Mesendoderm (in vitro differentiated cells): ENCODE measurements around the gene ZNF581.
A peak's percentile ranks its signal among the peaks of the same experiment; 100 is the strongest.

ENCODE experiments used
- DNase-seq: peaks from one replicate; pipeline ENCODE4 v3.0.0; 2013
- H2AK5ac ChIP-seq: 2 replicates; pipeline ENCODE4 v1.6.1; 2013; ENCODE audit warnings: low read length, inconsistent platforms
- H2BK120ac ChIP-seq: 2 replicates; pipeline ENCODE4 v1.6.1; 2013; ENCODE audit warnings: low read depth, mild to moderate bottlenecking, low read length, moderate library complexity, mixed read lengths
- H2BK15ac ChIP-seq: replicated peaks from 2 replicates; pipeline ENCODE4 v1.6.1; 2013; ENCODE audit warnings: low read depth, mild to moderate bottlenecking, moderate library complexity
- H2BK5ac ChIP-seq: 2 replicates; pipeline ENCODE4 v1.6.1; 2013; ENCODE audit warnings: low read length, inconsistent platforms
- H3K18ac ChIP-seq: 2 replicates; pipeline ENCODE4 v1.6.1; 2013; ENCODE audit warnings: mild to moderate bottlenecking, low read length, mixed read lengths
- H3K23ac ChIP-seq: one replicate; pipeline ENCODE4 v1.6.1; 2013; ENCODE audit warnings: low read length
- H3K27ac ChIP-seq: 2 replicates; pipeline ENCODE4 v1.5.1; 2013; ENCODE audit warnings: low read depth, mild to moderate bottlenecking, inconsistent platforms, low read length, moderate library complexity
- H3K27me3 ChIP-seq: 2 replicates; pipeline ENCODE4 v1.6.1; 2013; ENCODE audit warnings: low read length, control low read depth, mild to moderate bottlenecking, inconsistent platforms; ENCODE audit not compliant: insufficient read depth, poor library complexity
- H3K36me3 ChIP-seq: 2 replicates; pipeline ENCODE4 v1.6.1; 2013; ENCODE audit warnings: low read length, inconsistent platforms; ENCODE audit not compliant: control insufficient read depth, insufficient read depth
- H3K4ac ChIP-seq: one replicate; pipeline ENCODE4 v1.6.1; 2013; ENCODE audit warnings: low read depth, mild to moderate bottlenecking, low read length, moderate library complexity
- H3K4me1 ChIP-seq: 2 replicates; pipeline ENCODE4 v1.6.1; 2013; ENCODE audit warnings: low read depth, low read length, inconsistent platforms; ENCODE audit not compliant: control insufficient read depth
- H3K4me2 ChIP-seq: 2 replicates; pipeline ENCODE4 v1.6.1; 2013; ENCODE audit warnings: low read length
- H3K4me3 ChIP-seq: 2 replicates; pipeline ENCODE4 v1.5.1; 2013; ENCODE audit warnings: mild to moderate bottlenecking, low read length
- H3K56ac ChIP-seq: one replicate; pipeline ENCODE4 v1.6.1; 2013; ENCODE audit warnings: low read length
- H3K79me1 ChIP-seq: 2 replicates; pipeline ENCODE4 v1.6.1; 2013; ENCODE audit warnings: low read length, inconsistent platforms
- H3K79me2 ChIP-seq: 2 replicates; pipeline ENCODE4 v1.6.1; 2013; ENCODE audit warnings: mild to moderate bottlenecking, low read length; ENCODE audit not compliant: control insufficient read depth, insufficient read depth
- H3K9ac ChIP-seq: 2 replicates; pipeline ENCODE4 v1.6.1; 2013; ENCODE audit warnings: low read length, inconsistent platforms
- H4K5ac ChIP-seq: one replicate; pipeline ENCODE4 v1.6.1; 2013; ENCODE audit warnings: low read length
- H4K8ac ChIP-seq: one replicate; pipeline ENCODE4 v1.6.1; 2013; ENCODE audit warnings: low read depth, mild to moderate bottlenecking, control low read depth, low read length, moderate library complexity
- whole genome bisulfite sequencing: extraction: QIAGEN DNeasy Blood & Tissue Kit; methylation state at CpG from one replicate; pipeline ENCODE4 v1.1.7; 2013; ENCODE audit warnings: low lambda C conversion rate, missing lambda C conversion rate; ENCODE audit not compliant: insufficient coverage; ENCODE audit errors: extremely low coverage; 5-methylcytosine and 5-hydroxymethylcytosine counted together

The ZNF581 gene

DNA sequence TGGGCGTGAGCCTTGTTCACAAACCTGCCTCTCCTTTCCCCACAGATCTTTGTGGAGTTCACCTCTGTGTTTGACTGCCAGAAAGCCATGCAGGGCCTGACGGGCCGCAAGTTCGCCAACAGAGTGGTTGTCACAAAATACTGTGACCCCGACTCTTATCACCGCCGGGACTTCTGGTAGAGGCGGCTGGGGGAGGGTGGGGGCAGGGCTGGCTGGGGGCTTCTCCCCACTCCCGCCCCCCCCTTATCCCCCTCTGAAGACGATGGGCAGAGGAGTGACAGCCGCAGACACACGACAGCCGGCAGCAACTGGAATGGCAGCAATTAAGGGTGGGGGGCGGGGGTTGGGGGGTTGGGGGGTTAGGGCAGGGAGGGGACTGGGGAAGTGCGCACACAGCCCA lies 30.4 kb downstream of the ZNF581 start:
- WGBS, result no CpG with 5 or more reads among the region's 15 CpGs
- Histone ChIP-seq H3K4me3 (no peak overlapping the region), H4K5ac (no peak overlapping the region), H3K79me1 (peaks cover 21% of the 10 kb centered on the region), H2BK5ac (no peak overlapping the region), H2AK5ac (no peak overlapping the region), H3K4ac (no peak overlapping the region), H3K9ac (no peak overlapping the region), H3K56ac (peak overlapping the region; percentile 17), H3K4me2 (no peak overlapping the region), H3K27me3 (no peaks in the 10 kb centered on the region), H3K23ac (no peak overlapping the region), H3K36me3 (peaks cover 8% of the 10 kb centered on the region), H4K8ac (no peak overlapping the region), H3K4me1 (peaks cover 2% of the 10 kb centered on the region), H2BK15ac (no peak overlapping the region), H3K79me2 (peaks cover 54% of the 10 kb centered on the region), H3K18ac (no peak overlapping the region), H2BK120ac (no peak overlapping the region), H3K27ac (no peak overlapping the region)
- DNase-seq, result no peak

DNA sequence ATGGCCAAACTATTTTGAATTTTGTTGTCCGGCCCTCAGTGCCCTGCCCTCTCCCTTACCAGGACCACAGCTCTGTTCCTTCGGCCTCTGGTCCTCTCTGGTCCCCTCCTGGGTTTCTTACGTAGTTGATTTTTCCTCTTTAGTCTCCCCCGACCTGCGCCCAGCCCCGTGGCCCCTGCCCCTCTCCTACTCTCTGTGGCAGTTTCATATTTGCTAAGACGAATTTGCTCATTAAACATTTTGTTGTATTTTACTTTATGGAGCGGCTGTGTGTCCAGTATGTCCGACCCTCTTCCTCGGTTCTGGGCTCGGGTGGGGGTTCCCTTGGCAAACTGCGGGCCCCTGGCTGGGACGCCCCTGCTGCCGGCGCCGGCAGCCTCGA lies 31.0 kb downstream of the ZNF581 start:
- no peak overlapping the region for H3K27ac ChIP-seq

GRCh38 chr19:55674841-55675660 lies 31.6 kb downstream of the ZNF581 start, which contains the start of gene EPN1:
TSS of gene EPN1 (plus strand) at chr19:55675226. CDS start at chr19:55678628, 3,402 bp downstream.
- peak within 1 kb of the TSS; percentile 35 for H3K18ac ChIP-seq
- peaks cover 50% of the 10 kb centered on the region for H3K79me2 ChIP-seq
- no CpG with 5 or more reads among the region's 101 CpGs for WGBS
- H2AK5ac ChIP-seq, result no peak within 1 kb of the TSS
- peak; percentile 98 for DNase-seq
- H2BK5ac ChIP-seq, result no peak within 1 kb of the TSS
- no peak within 1 kb of the TSS for H2BK120ac ChIP-seq
- no peak within 1 kb of the TSS for H2BK15ac ChIP-seq
- peaks cover 23% of the 10 kb centered on the region for H3K79me1 ChIP-seq
- H3K56ac ChIP-seq, result peak within 1 kb of the TSS; percentile 97
- peak within 1 kb of the TSS; percentile 95 for H3K4me2 ChIP-seq
- H3K36me3 ChIP-seq, result peaks cover 5% of the 10 kb centered on the region
- H3K4me1 ChIP-seq, result peaks cover 2% of the 10 kb centered on the region
- no peak within 1 kb of the TSS for H3K23ac ChIP-seq
- H3K4me3 ChIP-seq, result peak within 1 kb of the TSS; percentile 82
- no peak within 1 kb of the TSS for H4K8ac ChIP-seq
- H3K9ac ChIP-seq, result peak within 1 kb of the TSS; percentile 89
- H3K4ac ChIP-seq, result no peak within 1 kb of the TSS
- H3K27me3 ChIP-seq, result no peaks in the 10 kb centered on the region
- no peak within 1 kb of the TSS for H4K5ac ChIP-seq
- H3K27ac ChIP-seq, result peak within 1 kb of the TSS; percentile 29

More for the DNA sequence above, 31.0 kb downstream of the ZNF581 start:
- H2BK120ac ChIP-seq, result no peak overlapping the region
- no peak overlapping the region for H3K4ac ChIP-seq
- H3K79me2 ChIP-seq, result peaks cover 51% of the 10 kb centered on the region
- H2BK15ac ChIP-seq, result no peak overlapping the region
- peaks cover 2% of the 10 kb centered on the region for H3K4me1 ChIP-seq
- no peak overlapping the region for H3K18ac ChIP-seq
- H4K5ac ChIP-seq, result no peak overlapping the region
- peaks cover 6% of the 10 kb centered on the region for H3K36me3 ChIP-seq
- H3K79me1 ChIP-seq, result peaks cover 23% of the 10 kb centered on the region
- H4K8ac ChIP-seq, result no peak overlapping the region
- H3K23ac ChIP-seq, result no peak overlapping the region
- H3K4me3 ChIP-seq, result no peak overlapping the region
- peak overlapping the region; percentile 29 for H3K4me2 ChIP-seq
- no peaks in the 10 kb centered on the region for H3K27me3 ChIP-seq
- H3K9ac ChIP-seq, result peak overlapping the region; percentile 71
- H3K56ac ChIP-seq, result peak overlapping the region; percentile 82
- no peak for DNase-seq
- WGBS, result no CpG with 5 or more reads among the region's 17 CpGs
- H2AK5ac ChIP-seq, result no peak overlapping the region
- no peak overlapping the region for H2BK5ac ChIP-seq

DNA sequence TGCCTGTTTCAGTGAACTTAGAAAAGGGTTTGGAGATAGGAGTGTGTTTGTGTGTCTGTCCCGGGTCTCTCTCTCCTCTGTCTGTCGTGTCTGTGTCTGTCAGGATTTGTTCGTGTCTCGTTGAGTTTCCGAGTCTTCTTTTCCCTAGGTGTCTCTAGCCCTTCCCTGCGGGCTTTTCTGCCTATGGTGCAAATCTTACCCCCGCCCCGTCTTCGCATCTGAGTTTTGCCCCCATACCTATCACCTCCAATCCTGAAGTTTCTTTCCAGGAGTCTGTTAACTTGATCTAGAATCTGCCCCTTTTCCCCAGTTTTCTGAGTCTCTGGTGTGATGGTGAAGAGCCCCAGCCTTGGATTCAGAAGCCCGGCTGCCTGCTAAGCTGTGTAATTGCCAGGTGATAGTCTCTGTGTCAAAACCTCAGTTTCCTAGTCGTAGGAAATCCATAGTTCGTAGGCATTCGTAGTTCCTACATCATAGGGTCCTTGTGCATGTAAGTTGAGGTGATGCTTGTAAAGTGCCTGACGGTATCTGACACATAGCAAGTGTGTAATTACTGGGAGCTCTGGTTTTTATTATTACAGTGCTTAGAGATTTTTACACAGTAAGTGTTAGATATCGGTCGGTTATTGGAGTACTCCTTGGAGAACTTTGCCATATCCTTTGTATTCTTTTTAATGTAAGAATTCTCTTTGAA lies 32.4 kb downstream of the ZNF581 start:
- no peak overlapping the region for H2AK5ac ChIP-seq
- no peak overlapping the region for H4K5ac ChIP-seq
- WGBS, result no CpG with 5 or more reads among the region's 16 CpGs
- H3K4me3 ChIP-seq, result peak overlapping the region; percentile 82
- peak overlapping the region; percentile 89 for H3K9ac ChIP-seq
- no peak overlapping the region for H2BK15ac ChIP-seq
- DNase-seq, result no peak
- H3K18ac ChIP-seq, result no peak overlapping the region
- H3K56ac ChIP-seq, result peak overlapping the region; percentile 97
- H2BK5ac ChIP-seq, result no peak overlapping the region
- no peak overlapping the region for H4K8ac ChIP-seq
- H3K4me1 ChIP-seq, result peaks cover 2% of the 10 kb centered on the region
- no peak overlapping the region for H3K23ac ChIP-seq
- peaks cover 2% of the 10 kb centered on the region for H3K36me3 ChIP-seq
- H3K79me2 ChIP-seq, result peaks cover 46% of the 10 kb centered on the region
- peak overlapping the region; percentile 95 for H3K4me2 ChIP-seq
- peak overlapping the region; percentile 29 for H3K27ac ChIP-seq
- no peaks in the 10 kb centered on the region for H3K27me3 ChIP-seq
- no peak overlapping the region for H3K4ac ChIP-seq
- H3K79me1 ChIP-seq, result peaks cover 22% of the 10 kb centered on the region
- H2BK120ac ChIP-seq, result no peak overlapping the region

DNA sequence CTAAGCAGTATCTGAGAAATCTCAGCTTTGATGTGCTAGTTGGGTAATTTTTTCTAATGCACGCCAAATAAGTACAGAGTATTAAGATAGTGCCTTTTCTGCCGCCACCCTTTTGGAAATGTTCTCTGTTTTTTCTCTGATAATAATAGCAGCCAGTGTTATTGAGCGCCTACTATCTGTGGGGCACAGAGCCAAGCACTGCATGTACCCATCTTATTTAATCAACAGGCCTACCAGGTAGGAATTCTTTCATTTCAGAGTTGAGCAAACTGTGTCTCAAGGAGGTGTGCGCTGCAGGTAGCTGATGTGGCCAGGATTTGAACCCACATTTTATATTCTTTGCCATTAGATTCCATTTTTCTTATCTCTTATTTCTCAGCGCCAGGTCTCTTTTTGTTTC lies 32.9 kb downstream of the ZNF581 start:
- H3K4me3 ChIP-seq, result no peak overlapping the region
- peaks cover 2% of the 10 kb centered on the region for H3K36me3 ChIP-seq
- H3K56ac ChIP-seq, result no peak overlapping the region
- no peak overlapping the region for H2BK5ac ChIP-seq
- H3K79me2 ChIP-seq, result peaks cover 44% of the 10 kb centered on the region
- no peak overlapping the region for H4K5ac ChIP-seq
- H3K27ac ChIP-seq, result no peak overlapping the region
- H3K27me3 ChIP-seq, result no peaks in the 10 kb centered on the region
- H2AK5ac ChIP-seq, result no peak overlapping the region
- H3K4me1 ChIP-seq, result peaks cover 2% of the 10 kb centered on the region
- no peak overlapping the region for H2BK120ac ChIP-seq
- no peak overlapping the region for H3K23ac ChIP-seq
- no peak overlapping the region for H2BK15ac ChIP-seq
- no peak overlapping the region for H3K18ac ChIP-seq
- H3K9ac ChIP-seq, result peak overlapping the region; percentile 42
- peaks cover 22% of the 10 kb centered on the region for H3K79me1 ChIP-seq
- H3K4ac ChIP-seq, result no peak overlapping the region
- H4K8ac ChIP-seq, result no peak overlapping the region
- H3K4me2 ChIP-seq, result no peak overlapping the region
- DNase-seq, result no peak
- no CpG with 5 or more reads among the region's 5 CpGs for WGBS
